Gastroesophageal sphincter (tissue), 3 donors: ENCODE results near the gene TP73.

Source experiments
- CTCF ChIP-seq, 4 experiments: fragments of 200-600 bp in 2 of 4; fragments of 450-650 bp in 2 of 4; sonication (generic) in 1 of 4; IDR thresholded peaks; one replicate each; pipeline ENCODE4 v1.5.1; 2017 to 2019; ENCODE audit warnings: antibody characterized with exemption in 4 of 4, mild to moderate bottlenecking in 2 of 4, moderate library complexity in 2 of 4
- EP300 ChIP-seq: sonication (generic); formaldehyde crosslinking; IDR thresholded peaks from one replicate; pipeline ENCODE4 v1.6.1; 2017; ENCODE audit warnings: antibody characterized with exemption, mild to moderate bottlenecking
- POLR2A ChIP-seq, 2 donors: fragments of 450-650 bp; IDR thresholded peaks; one replicate each; pipeline ENCODE4 v1.6.1; 2017; ENCODE audit warnings: antibody characterized with exemption in 2 of 2, mild to moderate bottlenecking in 2 of 2, moderate library complexity in 1 of 2

- TF ChIP-seq CTCF (IDR thresholded peaks at IDR 0.05): peak in 1 of 4 experiments; percentile 24
- no peak for TF ChIP-seq EP300
- no peak for TF ChIP-seq POLR2A (IDR thresholded peaks at IDR 0.05)
These were observed 123.3 kb downstream of the TP73 start for GRCh38 chr1:3775490-3776230.
